ENCODE results near the gene KCNK15.
A peak's percentile ranks its signal among the peaks of the same experiment; 100 is the strongest.

The KCNK15 gene

GRCh38 chr20:44747166-44748004 is 1.7 kb downstream of the KCNK15 start:
- H3K4me3 ChIP-seq (ENCODE audit: control insufficient read depth in 1 of 7, extremely low read depth in 1 of 7, insufficient read depth in 4 of 7, low read depth in 2 of 7, low read length in 6 of 7): no peak overlapping the region
- WGBS (ENCODE audit: insufficient coverage): 0% methylated on average over 4 of the region's 5 CpGs
- peaks cover 7 to 53% (median 22%) of the 10 kb centered on the region in 5 experiments for H3K27me3 ChIP-seq (replicated peaks in 2 of 5; ENCODE audit: control insufficient read depth in 4 of 5, insufficient read depth in 5 of 5, low read length in 4 of 5)
- H3K9me3 ChIP-seq (ENCODE audit: control extremely low read depth in 1 of 5, control insufficient read depth in 4 of 5, insufficient read depth in 2 of 5, low read depth in 1 of 5, low read length in 4 of 5): no peaks in the 10 kb centered on the region
- peak; percentile 74 to 86 (median 79) for DNase-seq
- ChIA-PET CTCF (interaction anchor here (0.6 to 3.5 kb wide), 20 partner anchors 8 to 744 kb away, joined by 3 to 22 read pairs (median 4); no protein-coding TSS in a partner anchor), POLR2A (no interaction called here)
- H3K4me1 ChIP-seq (ENCODE audit: control extremely low read depth in 1 of 4, control insufficient read depth in 4 of 4, insufficient read depth in 4 of 4, low read length in 3 of 4): peaks cover 0 to 21% (median 15%) of the 10 kb centered on the region in 4 experiments
- H3K27ac ChIP-seq (ENCODE audit: insufficient read depth in 1 of 2, low read depth in 1 of 2, low read length in 2 of 2, poor library complexity in 1 of 2, severe bottlenecking in 2 of 2): no peak overlapping the region
- no peaks in the 10 kb centered on the region for H3K36me3 ChIP-seq (ENCODE audit: control insufficient read depth in 4 of 4, insufficient read depth in 4 of 4, low read length in 3 of 4)

GRCh38 chr20:44748005-44748370 is 2.3 kb downstream of the KCNK15 start:
- no peak for DNase-seq
- Histone ChIP-seq H3K27ac (ENCODE audit: insufficient read depth in 1 of 2, low read depth in 1 of 2, low read length in 2 of 2, poor library complexity in 1 of 2, severe bottlenecking in 2 of 2) (no peak overlapping the region), H3K27me3 (replicated peaks in 2 of 5; ENCODE audit: control insufficient read depth in 4 of 5, insufficient read depth in 5 of 5, low read length in 4 of 5) (peaks cover 7 to 53% (median 22%) of the 10 kb centered on the region in 5 experiments), H3K4me1 (ENCODE audit: control extremely low read depth in 1 of 4, control insufficient read depth in 4 of 4, insufficient read depth in 4 of 4, low read length in 3 of 4) (peaks cover 0 to 21% (median 15%) of the 10 kb centered on the region in 4 experiments), H3K4me3 (ENCODE audit: control insufficient read depth in 1 of 7, extremely low read depth in 1 of 7, insufficient read depth in 4 of 7, low read depth in 2 of 7, low read length in 6 of 7) (no peak overlapping the region), H3K9me3 (ENCODE audit: control extremely low read depth in 1 of 5, control insufficient read depth in 4 of 5, insufficient read depth in 2 of 5, low read depth in 1 of 5, low read length in 4 of 5) (no peaks in the 10 kb centered on the region), H3K36me3 (ENCODE audit: control insufficient read depth in 4 of 4, insufficient read depth in 4 of 4, low read length in 3 of 4) (no peaks in the 10 kb centered on the region)
- ChIA-PET CTCF (interaction anchor here (0.6 to 3.5 kb wide), 19 partner anchors 8 to 744 kb away, joined by 3 to 22 read pairs (median 4); no protein-coding TSS in a partner anchor), POLR2A (no interaction called here)
- 100% methylated on average over 1 of the region's 3 CpGs for WGBS (ENCODE audit: insufficient coverage)

- POLR2A ChIA-PET: no interaction called here
- Histone ChIP-seq H3K27me3 (replicated peaks in 2 of 5; ENCODE audit: control insufficient read depth in 4 of 5, insufficient read depth in 5 of 5, low read length in 4 of 5) (peaks cover 7 to 48% (median 19%) of the 10 kb centered on the region in 5 experiments), H3K27ac (ENCODE audit: insufficient read depth in 1 of 2, low read depth in 1 of 2, low read length in 2 of 2, poor library complexity in 1 of 2, severe bottlenecking in 2 of 2) (no peak overlapping the region), H3K36me3 (ENCODE audit: control insufficient read depth in 4 of 4, insufficient read depth in 4 of 4, low read length in 3 of 4) (no peaks in the 10 kb centered on the region), H3K4me3 (ENCODE audit: control insufficient read depth in 1 of 7, extremely low read depth in 1 of 7, insufficient read depth in 4 of 7, low read depth in 2 of 7, low read length in 6 of 7) (peak overlapping the region in 2 of 7 experiments; percentile 0 to 16), H3K4me1 (ENCODE audit: control extremely low read depth in 1 of 4, control insufficient read depth in 4 of 4, insufficient read depth in 4 of 4, low read length in 3 of 4) (peaks cover 0 to 21% (median 15%) of the 10 kb centered on the region in 4 experiments), H3K9me3 (ENCODE audit: control extremely low read depth in 1 of 5, control insufficient read depth in 4 of 5, insufficient read depth in 2 of 5, low read depth in 1 of 5, low read length in 4 of 5) (no peaks in the 10 kb centered on the region)
- WGBS (ENCODE audit: insufficient coverage): 34% methylated on average over 61 of the region's 73 CpGs
- peak in 2 of 3 donors; percentile 34 to 54 for DNase-seq
- CTCF ChIA-PET: interaction anchor here (0.8 to 1.2 kb wide), 6 partner anchors 55 to 153 kb away, joined by 3 read pairs; no protein-coding TSS in a partner anchor
Measured at GRCh38 chr20:44750081-44750805, 4.6 kb downstream of the KCNK15 start.

GRCh38 chr20:44752099-44752931 is 6.7 kb downstream of the KCNK15 start:
- ChIA-PET POLR2A (no interaction called here), CTCF (interaction anchor here (0.8 to 1.2 kb wide), 3 partner anchors 13 to 117 kb away, joined by 3 read pairs; no protein-coding TSS in a partner anchor)

GRCh38 chr20:44754554-44754953 is 8.9 kb downstream of the KCNK15 start:
- no peak for DNase-seq
- ChIA-PET POLR2A (no interaction called here), CTCF (no interaction called here)
- Histone ChIP-seq H3K36me3 (ENCODE audit: control insufficient read depth in 4 of 4, insufficient read depth in 4 of 4, low read length in 3 of 4) (no peaks in the 10 kb centered on the region), H3K27ac (ENCODE audit: insufficient read depth in 1 of 2, low read depth in 1 of 2, low read length in 2 of 2, poor library complexity in 1 of 2, severe bottlenecking in 2 of 2) (no peak overlapping the region), H3K9me3 (ENCODE audit: control extremely low read depth in 1 of 5, control insufficient read depth in 4 of 5, insufficient read depth in 2 of 5, low read depth in 1 of 5, low read length in 4 of 5) (no peaks in the 10 kb centered on the region), H3K4me3 (ENCODE audit: control insufficient read depth in 1 of 7, extremely low read depth in 1 of 7, insufficient read depth in 4 of 7, low read depth in 2 of 7, low read length in 6 of 7) (no peak overlapping the region), H3K27me3 (replicated peaks in 2 of 5; ENCODE audit: control insufficient read depth in 4 of 5, insufficient read depth in 5 of 5, low read length in 4 of 5) (peaks cover 0 to 21% (median 8%) of the 10 kb centered on the region in 5 experiments), H3K4me1 (ENCODE audit: control extremely low read depth in 1 of 4, control insufficient read depth in 4 of 4, insufficient read depth in 4 of 4, low read length in 3 of 4) (peaks cover 0 to 13% (median 6%) of the 10 kb centered on the region in 4 experiments)
- 72% methylated on average over 5 of the region's 7 CpGs for WGBS (ENCODE audit: insufficient coverage)

More at GRCh38 chr20:44752099-44752931, 6.7 kb downstream of the KCNK15 start:
- Histone ChIP-seq H3K4me1 (ENCODE audit: control extremely low read depth in 1 of 4, control insufficient read depth in 4 of 4, insufficient read depth in 4 of 4, low read length in 3 of 4) (peaks cover 0 to 9% (median 4%) of the 10 kb centered on the region in 4 experiments), H3K4me3 (ENCODE audit: control insufficient read depth in 1 of 7, extremely low read depth in 1 of 7, insufficient read depth in 4 of 7, low read depth in 2 of 7, low read length in 6 of 7) (no peak overlapping the region), H3K9me3 (ENCODE audit: control extremely low read depth in 1 of 5, control insufficient read depth in 4 of 5, insufficient read depth in 2 of 5, low read depth in 1 of 5, low read length in 4 of 5) (no peaks in the 10 kb centered on the region), H3K36me3 (ENCODE audit: control insufficient read depth in 4 of 4, insufficient read depth in 4 of 4, low read length in 3 of 4) (no peaks in the 10 kb centered on the region), H3K27me3 (replicated peaks in 2 of 5; ENCODE audit: control insufficient read depth in 4 of 5, insufficient read depth in 5 of 5, low read length in 4 of 5) (peaks cover 0 to 28% (median 10%) of the 10 kb centered on the region in 5 experiments), H3K27ac (ENCODE audit: insufficient read depth in 1 of 2, low read depth in 1 of 2, low read length in 2 of 2, poor library complexity in 1 of 2, severe bottlenecking in 2 of 2) (no peak overlapping the region)
- WGBS (ENCODE audit: insufficient coverage): 97% methylated on average over 13 of the region's 17 CpGs
- DNase-seq: no peak

GRCh38 chr20:44756011-44756688 is 10.5 kb downstream of the KCNK15 start:
- ChIA-PET POLR2A (no interaction called here), CTCF (interaction anchor here (1.3 to 1.7 kb wide), 2 partner anchors 9 to 61 kb away, joined by 3 to 5 read pairs; no protein-coding TSS in a partner anchor)
- no peak for DNase-seq
- Histone ChIP-seq H3K27ac (ENCODE audit: insufficient read depth in 1 of 2, low read depth in 1 of 2, low read length in 2 of 2, poor library complexity in 1 of 2, severe bottlenecking in 2 of 2) (no peak overlapping the region), H3K4me3 (ENCODE audit: control insufficient read depth in 1 of 7, extremely low read depth in 1 of 7, insufficient read depth in 4 of 7, low read depth in 2 of 7, low read length in 6 of 7) (no peak overlapping the region), H3K27me3 (replicated peaks in 2 of 5; ENCODE audit: control insufficient read depth in 4 of 5, insufficient read depth in 5 of 5, low read length in 4 of 5) (peaks cover 0 to 22% (median 3%) of the 10 kb centered on the region in 5 experiments), H3K36me3 (ENCODE audit: control insufficient read depth in 4 of 4, insufficient read depth in 4 of 4, low read length in 3 of 4) (no peaks in the 10 kb centered on the region), H3K4me1 (ENCODE audit: control extremely low read depth in 1 of 4, control insufficient read depth in 4 of 4, insufficient read depth in 4 of 4, low read length in 3 of 4) (peaks cover 0 to 8% (median 2%) of the 10 kb centered on the region in 4 experiments), H3K9me3 (ENCODE audit: control extremely low read depth in 1 of 5, control insufficient read depth in 4 of 5, insufficient read depth in 2 of 5, low read depth in 1 of 5, low read length in 4 of 5) (no peaks in the 10 kb centered on the region)
- WGBS (ENCODE audit: insufficient coverage): 96% methylated on average over 12 of the region's 18 CpGs
